PC-3 (cell line): ENCODE data around the gene BLOC1S1. TPM values are rescaled to one million over a fixed set of nuclear protein-coding genes. Genes with fewer than 3 reads are reported as not detected.

Experiments used
- ATAC-seq: fragments of 200-7000 bp; cut with Tn5 transposase; 2 replicates; pipeline ENCODE4 v1.9.1; 2020; ENCODE audit warnings: mild to moderate bottlenecking, moderate library complexity
- BruUV-seq: library from RNA; stranded (reverse); fragments of 400-500 nt; replicated peaks from 2 replicates; lab custom pipeline; 2021; lab: Mats Ljungman, UMichigan
- CTCF ChIA-PET: fragments of 300-600 bp; sonication (Branson Sonifier 250); formaldehyde crosslinking; loops from one replicate; lab custom pipeline; 2022; ENCODE audit warnings: antibody characterized with exemption; lab: Charles Lee
- POLR2A ChIA-PET: fragments of 300-600 bp; sonication (Branson Sonifier 250); formaldehyde crosslinking; loops from one replicate; lab custom pipeline; 2022; ENCODE audit warnings: antibody characterized with exemption; ENCODE audit not compliant: unreplicated experiment; lab: Charles Lee
- DNase-seq: peaks from one replicate; pipeline ENCODE4 v3.0.0-alpha.2; 2015
- H2AFZ ChIP-seq: fragments of 300-600 bp; sonication (generic); 2 replicates; pipeline ENCODE4 v1.6.0; 2016; ENCODE audit warnings: antibody characterized with exemption, low read length
- H3F3A ChIP-seq: fragments of 300-600 bp; sonication (generic); one replicate; pipeline ENCODE4 v1.6.0; 2017; ENCODE audit warnings: antibody characterized with exemption, low read length, control low read depth, mild to moderate bottlenecking; ENCODE audit not compliant: unreplicated experiment
- H3K27ac ChIP-seq: fragments of 300-600 bp; sonication (generic); 2 replicates; pipeline ENCODE4 v1.5.1; 2016; ENCODE audit warnings: mild to moderate bottlenecking, low read length
- H3K27me3 ChIP-seq: fragments of 300-600 bp; sonication (generic); 2 replicates; pipeline ENCODE4 v1.6.1; 2016; ENCODE audit warnings: low read length, mixed read lengths
- H3K36me3 ChIP-seq: fragments of 300-600 bp; sonication (generic); 2 replicates; pipeline ENCODE4 v1.6.1; 2016; ENCODE audit warnings: low read depth, mixed run types, low read length, mixed read lengths
- H3K4me1 ChIP-seq: fragments of 300-600 bp; sonication (generic); 2 replicates; pipeline ENCODE4 v1.5.1; 2016; ENCODE audit warnings: low read length; ENCODE audit not compliant: insufficient read depth
- H3K4me2 ChIP-seq: fragments of 300-600 bp; sonication (generic); 2 replicates; pipeline ENCODE4 v1.6.0; 2016; ENCODE audit warnings: low read length
- H3K4me3 ChIP-seq: fragments of 300-600 bp; sonication (generic); 2 replicates; pipeline ENCODE4 v1.5.1; 2016; ENCODE audit warnings: mild to moderate bottlenecking, low read length, mixed read lengths
- H3K79me2 ChIP-seq: fragments of 300-600 bp; sonication (generic); 2 replicates; pipeline ENCODE4 v1.6.1; 2017; ENCODE audit warnings: low read length, mixed read lengths
- H3K9ac ChIP-seq: fragments of 300-600 bp; sonication (generic); 2 replicates; pipeline ENCODE4 v1.6.0; 2016; ENCODE audit warnings: mild to moderate bottlenecking, low read length
- H3K9me2 ChIP-seq: fragments of 300-600 bp; sonication (generic); replicated peaks from 2 replicates; pipeline ENCODE4 v1.6.1; 2016; ENCODE audit warnings: mixed run types, low read length, mixed read lengths
- H3K9me3 ChIP-seq: fragments of 300-600 bp; sonication (generic); 2 replicates; pipeline ENCODE4 v1.6.1; 2016; ENCODE audit warnings: low read length, mixed read lengths
- H4K20me1 ChIP-seq: fragments of 300-600 bp; sonication (generic); 2 replicates; pipeline ENCODE4 v1.6.1; 2016; ENCODE audit warnings: low read length, mixed read lengths
- CTCF ChIP-seq: fragments of 300-600 bp; sonication (generic); conservative IDR thresholded peaks from 2 replicates; pipeline ENCODE4 v1.5.1; 2017; ENCODE audit warnings: antibody characterized with exemption, low read depth, mild to moderate bottlenecking, low read length
- EZH2 ChIP-seq: fragments of 300-600 bp; sonication (generic); IDR thresholded peaks from one replicate; pipeline ENCODE4 v1.6.1; 2017; ENCODE audit warnings: antibody characterized with exemption, mild to moderate bottlenecking, low read length; ENCODE audit not compliant: unreplicated experiment
- EZH2phosphoT487 ChIP-seq: fragments of 300-600 bp; sonication (generic); IDR thresholded peaks from 2 replicates; pipeline ENCODE4 v1.6.1; 2018; ENCODE audit warnings: mild to moderate bottlenecking, antibody characterized with exemption, low read length, borderline replicate concordance
- intact Hi-C: fragments of 100-400 bp; cut with micrococcal nuclease; formaldehyde crosslinking; loops from 2 replicates; pipeline ENCODE4 v1.9.0; 2023
- total RNA-seq: library from RNA; depleted of rRNA; stranded (reverse); fragments of >200 nt; gene quantifications from 2 replicates; pipeline ENCODE4 v1.2.3, GENCODE V29; 2014

BLOC1S1 gene
- total RNA-seq, 1 experiment from 2014 or later = 90.8 TPM

DNA sequence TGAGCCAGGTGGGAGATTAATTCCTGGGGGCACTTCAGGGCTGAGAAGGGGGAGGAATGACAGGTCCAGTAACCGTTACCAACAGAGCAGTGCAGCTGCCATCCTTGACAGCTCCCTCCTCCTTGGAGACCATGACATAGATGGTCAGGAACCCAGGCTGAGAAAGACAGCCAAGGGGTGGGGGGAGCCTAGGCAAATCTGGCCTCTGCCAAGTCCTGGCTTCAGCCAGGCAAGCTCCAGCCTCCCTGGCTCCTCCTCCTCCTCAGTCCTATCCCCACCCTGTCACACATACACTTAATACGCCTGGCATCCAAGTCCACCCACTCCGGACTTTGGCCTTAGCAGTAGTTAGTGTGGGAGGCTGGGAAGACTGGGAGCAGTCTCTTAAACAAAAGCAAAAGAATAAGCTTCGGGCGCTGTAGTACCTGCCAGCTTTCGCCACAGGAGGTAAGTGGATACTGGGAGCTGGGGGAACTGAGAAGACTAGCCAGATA, 4.3 kb downstream of the BLOC1S1 start, which contains the start of gene RDH5:
TSS of gene RDH5 (plus strand) at position 323 of the 494 bp plus-strand sequence. CDS start 792 bp downstream, outside the sequence.
- Histone ChIP-seq H3K9me2 (no peaks in the 10 kb centered on the region), H3K4me3 (peak within 1 kb of the TSS; percentile 31; the same call in 1 of the 2 replicates), H3K36me3 (peaks cover 15% of the 10 kb centered on the region), H4K20me1 (no peaks in the 10 kb centered on the region), H3F3A (no peaks in the 10 kb centered on the region), H3K9ac (no peak within 1 kb of the TSS), H3K27me3 (no peaks in the 10 kb centered on the region), H2AFZ (no peak within 1 kb of the TSS), H3K4me1 (peaks cover 72% of the 10 kb centered on the region), H3K79me2 (no peaks in the 10 kb centered on the region), H3K4me2 (peak within 1 kb of the TSS; percentile 68), H3K9me3 (no peaks in the 10 kb centered on the region), H3K27ac (peak within 1 kb of the TSS; percentile 52)
- intact Hi-C loops = no loop called here
- DNase-seq (peak; percentile 69), ATAC-seq (peak; percentile 5)
- ChIA-PET CTCF (interaction anchor here (0.6 to 2.9 kb wide), 5 partner anchors 9 to 992 kb away, joined by 3 to 50 read pairs (median 7); partner anchors contain the start of gene CD63), POLR2A (interaction anchor here (0.6 to 1.7 kb wide), 3 partner anchors 9 to 39 kb away, joined by 3 to 18 read pairs (median 3); a partner anchor contains a TSS)
- no TSS peak for BruUV-seq
- no peak for TF ChIP-seq EZH2
- no peak for TF ChIP-seq CTCF
- TF ChIP-seq EZH2phosphoT487 = no peak

GRCh38 chr12:55720894-55721444, 5.1 kb downstream of the BLOC1S1 start:
- Histone ChIP-seq H3K27me3 (no peaks in the 10 kb centered on the region), H3K9me3 (no peaks in the 10 kb centered on the region), H3K9me2 (no peaks in the 10 kb centered on the region), H3K4me2 (peak overlapping the region; percentile 68), H3K79me2 (no peaks in the 10 kb centered on the region; the same call in 1 of the 2 replicates), H3K27ac (peak overlapping the region; percentile 52), H3K4me1 (peaks cover 64% of the 10 kb centered on the region), H3F3A (no peaks in the 10 kb centered on the region), H4K20me1 (no peaks in the 10 kb centered on the region), H3K36me3 (peaks cover 23% of the 10 kb centered on the region), H3K4me3 (peak overlapping the region; percentile 31; the same call in 1 of the 2 replicates), H3K9ac (no peak overlapping the region), H2AFZ (no peak overlapping the region)
- TF ChIP-seq CTCF (peak; percentile 83), EZH2phosphoT487 (no peak)
- peak; percentile 81 for ATAC-seq
- no TSS peak for BruUV-seq
- ChIA-PET POLR2A (interaction anchor here (0.5 to 1.7 kb wide), 3 partner anchors 9 to 639 kb away, joined by 3 to 18 read pairs (median 3); a partner anchor contains a TSS), CTCF (interaction anchor here (1.2 to 2.9 kb wide), 4 partner anchors 9 to 39 kb away, joined by 3 to 50 read pairs (median 16); partner anchors contain the start of gene CD63)
- intact Hi-C loops = loop anchor here (1.0 kb wide), 2 partner anchors 40 to 61 kb away; a partner anchor contains a TSS
- DNase-seq = peak; percentile 98
